K562 (cell line): ENCODE data around the gene PIWIL1. TPM values are rescaled to one million over a fixed set of nuclear protein-coding genes. Genes with fewer than 3 reads are reported as not detected.

ENCODE experiments used
- FOSL1 ChIP-seq: fragments of 200-800 bp; sonication (Bioruptor generic); conservative IDR thresholded peaks from 2 replicates; pipeline ENCODE4 v1.6.1; 2016; ENCODE audit warnings: missing genetic modification characterization, missing compliant biosample characterization
- GATAD2B ChIP-seq: fragments of 450-650 bp; IDR thresholded peaks from 2 replicates; pipeline ENCODE4 v1.6.1; 2017; ENCODE audit warnings: mild to moderate bottlenecking, borderline replicate concordance
- OTX1 ChIP-seq: fragments of 450-650 bp; formaldehyde crosslinking; IDR thresholded peaks from 2 replicates; pipeline ENCODE4 v1.4.0; 2022; ENCODE audit warnings: mild to moderate bottlenecking
- POLR2H ChIP-seq: IDR thresholded peaks from 2 replicates; pipeline ENCODE4 v1.6.1; 2016; ENCODE audit warnings: missing genetic modification characterization, low read depth, mild to moderate bottlenecking, control low read depth, missing compliant biosample characterization, moderate library complexity
- STAT6 ChIP-seq: sonication (generic); formaldehyde crosslinking; IDR thresholded peaks from 2 replicates; pipeline ENCODE4 v1.8.1; 2023; ENCODE audit warnings: mild to moderate bottlenecking, missing genetic modification reagents
- XRCC5 ChIP-seq: fragments of 200-400 bp; formaldehyde crosslinking; IDR thresholded peaks from 2 replicates; pipeline ENCODE4 v1.6.1; 2017; ENCODE audit warnings: low read depth, mild to moderate bottlenecking, low read length
- ZBTB7A ChIP-seq: IDR thresholded peaks from 2 replicates; pipeline ENCODE4 v1.6.1; 2011; ENCODE audit warnings: low read depth, mild to moderate bottlenecking, low read length, moderate library complexity, borderline replicate concordance; ENCODE audit not compliant: control insufficient read depth
- ZKSCAN1 ChIP-seq: fragments of 150-350 bp; IDR thresholded peaks from 2 replicates; pipeline ENCODE4 v1.6.1; 2016; ENCODE audit warnings: low read depth, low read length
- ZNF384 ChIP-seq: IDR thresholded peaks from 2 replicates; pipeline ENCODE4 v1.6.1; 2012; ENCODE audit warnings: low read depth, low read length, improper control_type of control experiment
- polyA plus RNA-seq, 8 experiments: library from polyadenylated mRNA; depleted of rRNA in 4 of 8; stranded (reverse) in 5 of 8; unstranded in 3 of 8; fragments of >200 nt; fragmentation: Nextera tagmentation in 2 of 8; fragmentation: Illumina TruSeq in 1 of 8; extraction: Ambion mirVana in 2 of 8; extraction: Trizol in 1 of 8; gene quantifications; 2 replicates each; pipeline versions ENCODE4 v1.2.1 to v1.2.3, GENCODE V29; 2011 to 2014; ENCODE audit warnings: inconsistent platforms in 1 of 8, missing spikeins in 1 of 8
- total RNA-seq, 7 experiments: library from RNA; depleted of rRNA in 6 of 7; stranded (reverse); fragments of >200 nt in 6 of 7; fragmentation: Illumina TruSeq in 2 of 7; extraction: Trizol in 2 of 7; gene quantifications; 2 replicates each; pipeline versions ENCODE4 v1.2.1 to v1.2.3, GENCODE V29; 2011 to 2021; ENCODE audit warnings: low replicate concordance in 1 of 7
- TF ChIP-seq, protein P1 (sequence below): fragments of 450-650 bp; IDR thresholded peaks from 2 replicates; pipeline ENCODE4 v1.7.1; 2018; ENCODE audit warnings: mild to moderate bottlenecking, low read depth; ENCODE audit not compliant: partially characterized antibody
- TF ChIP-seq, protein P2 (sequence below): fragments of 250-450 bp; sonication (Bioruptor Pico); IDR thresholded peaks from 2 replicates; pipeline ENCODE4 v1.5.0; 2022; ENCODE audit warnings: mild to moderate bottlenecking

The PIWIL1 gene
- total and polyA plus RNA-seq, 9 of the 15 experiments (the other 6 are each of a cell fraction or from before 2014, with no cell fraction given) = not detected

DNA sequence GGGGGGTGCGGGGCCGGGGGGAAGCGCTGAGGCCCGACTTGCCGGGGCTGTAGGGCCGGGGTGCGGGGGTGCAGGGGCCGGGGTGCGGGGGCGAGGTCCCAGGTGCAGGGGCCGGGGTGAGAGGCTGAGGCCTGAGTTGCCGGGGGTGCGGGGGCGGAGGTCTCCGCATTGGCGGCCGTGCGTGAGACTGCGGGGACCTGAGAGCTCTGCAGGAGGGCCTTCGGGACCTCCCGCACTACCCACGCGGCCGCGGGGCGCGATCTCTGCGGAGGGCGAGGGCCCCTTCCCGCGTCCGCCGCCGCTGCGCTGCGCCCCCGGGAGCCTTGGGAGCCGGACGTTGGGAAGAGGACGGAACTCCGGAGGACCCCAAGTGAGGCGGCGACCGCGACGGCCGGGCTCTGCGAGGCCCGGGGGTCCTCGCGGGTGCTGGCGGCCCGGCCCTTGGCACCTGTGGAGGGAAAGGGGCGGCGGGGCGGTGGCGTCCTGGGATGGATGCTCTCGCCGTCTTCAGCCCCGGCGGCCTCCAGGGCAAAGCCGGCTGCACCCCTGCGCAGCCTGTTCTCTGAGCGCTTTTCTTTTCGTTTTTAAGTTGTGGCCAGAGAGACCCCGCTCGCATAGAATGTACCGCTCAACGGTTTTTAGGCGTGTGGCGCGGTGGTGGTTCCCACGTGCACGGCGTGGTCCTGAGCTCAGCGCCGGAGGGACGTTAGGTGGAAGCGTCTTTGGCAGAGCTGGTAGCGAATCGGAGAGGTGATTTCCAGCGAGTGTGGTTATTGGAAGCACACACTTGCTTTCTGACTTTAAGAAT, 1.3 kb downstream of the PIWIL1 start (continued):
- TF ChIP-seq, protein P1, sequence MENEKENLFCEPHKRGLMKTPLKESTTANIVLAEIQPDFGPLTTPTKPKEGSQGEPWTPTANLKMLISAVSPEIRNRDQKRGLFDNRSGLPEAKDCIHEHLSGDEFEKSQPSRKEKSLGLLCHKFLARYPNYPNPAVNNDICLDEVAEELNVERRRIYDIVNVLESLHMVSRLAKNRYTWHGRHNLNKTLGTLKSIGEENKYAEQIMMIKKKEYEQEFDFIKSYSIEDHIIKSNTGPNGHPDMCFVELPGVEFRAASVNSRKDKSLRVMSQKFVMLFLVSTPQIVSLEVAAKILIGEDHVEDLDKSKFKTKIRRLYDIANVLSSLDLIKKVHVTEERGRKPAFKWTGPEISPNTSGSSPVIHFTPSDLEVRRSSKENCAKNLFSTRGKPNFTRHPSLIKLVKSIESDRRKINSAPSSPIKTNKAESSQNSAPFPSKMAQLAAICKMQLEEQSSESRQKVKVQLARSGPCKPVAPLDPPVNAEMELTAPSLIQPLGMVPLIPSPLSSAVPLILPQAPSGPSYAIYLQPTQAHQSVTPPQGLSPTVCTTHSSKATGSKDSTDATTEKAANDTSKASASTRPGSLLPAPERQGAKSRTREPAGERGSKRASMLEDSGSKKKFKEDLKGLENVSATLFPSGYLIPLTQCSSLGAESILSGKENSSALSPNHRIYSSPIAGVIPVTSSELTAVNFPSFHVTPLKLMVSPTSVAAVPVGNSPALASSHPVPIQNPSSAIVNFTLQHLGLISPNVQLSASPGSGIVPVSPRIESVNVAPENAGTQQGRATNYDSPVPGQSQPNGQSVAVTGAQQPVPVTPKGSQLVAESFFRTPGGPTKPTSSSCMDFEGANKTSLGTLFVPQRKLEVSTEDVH = no peak
- TF ChIP-seq ZKSCAN1 (no peak), ZBTB7A (no peak), STAT6 (CRISPR knock-in tag) (no peak), XRCC5 (no peak), ZNF384 (no peak), GATAD2B (no peak), POLR2H (tag) (no peak), OTX1 (no peak), FOSL1 (tag) (no peak)
- TF ChIP-seq, protein P2, sequence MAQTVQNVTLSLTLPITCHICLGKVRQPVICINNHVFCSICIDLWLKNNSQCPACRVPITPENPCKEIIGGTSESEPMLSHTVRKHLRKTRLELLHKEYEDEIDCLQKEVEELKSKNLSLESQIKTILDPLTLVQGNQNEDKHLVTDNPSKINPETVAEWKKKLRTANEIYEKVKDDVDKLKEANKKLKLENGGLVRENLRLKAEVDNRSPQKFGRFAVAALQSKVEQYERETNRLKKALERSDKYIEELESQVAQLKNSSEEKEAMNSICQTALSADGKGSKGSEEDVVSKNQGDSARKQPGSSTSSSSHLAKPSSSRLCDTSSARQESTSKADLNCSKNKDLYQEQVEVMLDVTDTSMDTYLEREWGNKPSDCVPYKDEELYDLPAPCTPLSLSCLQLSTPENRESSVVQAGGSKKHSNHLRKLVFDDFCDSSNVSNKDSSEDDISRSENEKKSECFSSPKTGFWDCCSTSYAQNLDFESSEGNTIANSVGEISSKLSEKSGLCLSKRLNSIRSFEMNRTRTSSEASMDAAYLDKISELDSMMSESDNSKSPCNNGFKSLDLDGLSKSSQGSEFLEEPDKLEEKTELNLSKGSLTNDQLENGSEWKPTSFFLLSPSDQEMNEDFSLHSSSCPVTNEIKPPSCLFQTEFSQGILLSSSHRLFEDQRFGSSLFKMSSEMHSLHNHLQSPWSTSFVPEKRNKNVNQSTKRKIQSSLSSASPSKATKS (CRISPR knock-in tag) = no peak
